ENCODE data around the gene SLC39A9. TPM values are rescaled to one million over a fixed set of nuclear protein-coding genes. Genes with fewer than 3 reads are reported as not detected.

The SLC39A9 gene
- polyA plus RNA-seq, 2 of the 4 experiments (the other 2 are of a cell fraction), result 41.7 to 116 TPM

- TF ChIP-seq BHLHE40 (IDR thresholded peaks at IDR 0.05; ENCODE audit: low read depth, low read length) (no peak), EP300 (IDR thresholded peaks at IDR 0.05) (no peak), HMGXB4 (CRISPR knock-in tag; IDR thresholded peaks at IDR 0.05; ENCODE audit: borderline replicate concordance) (no peak), EHF (CRISPR knock-in tag; IDR thresholded peaks at IDR 0.05) (no peak; the same call in 1 of the 2 replicates), HEYL (CRISPR knock-in tag; IDR thresholded peaks at IDR 0.05) (no peak), JUNB (IDR thresholded peaks at IDR 0.05) (no peak), MAZ (IDR thresholded peaks at IDR 0.05; ENCODE audit: borderline replicate concordance, low read depth, low read length) (no peak), TP53 (CRISPR knock-in tag; IDR thresholded peaks at IDR 0.05) (0 out of 2 replicates have a peak, but pooled peaks have one; percentile 12), FOXS1 (CRISPR knock-in tag; IDR thresholded peaks at IDR 0.05) (no peak), NFE2L2 (conservative IDR thresholded peaks at IDR 0.05; ENCODE audit: low read length) (no peak), KDM1A (IDR thresholded peaks at IDR 0.05; ENCODE audit: low read depth) (no peak), FOSB (CRISPR knock-in tag; IDR thresholded peaks at IDR 0.05) (no peak), POLR2AphosphoS2 (conservative IDR thresholded peaks at IDR 0.05; ENCODE audit: low read length) (no peak), SMC3 (IDR thresholded peaks at IDR 0.05) (no peak), PHF8 (IDR thresholded peaks at IDR 0.05; ENCODE audit: borderline replicate concordance, low read depth) (peak; percentile 95; the same call in 1 of the 2 replicates), FOSL2 (IDR thresholded peaks at IDR 0.05) (no peak), FOSL2 (CRISPR knock-in tag; IDR thresholded peaks at IDR 0.05) (0 out of 2 replicates have a peak, but pooled peaks have one; percentile 17), BCL3 (IDR thresholded peaks at IDR 0.05) (peak; percentile 74), CEBPB (IDR thresholded peaks at IDR 0.05) (no peak), POLR2A (IDR thresholded peaks at IDR 0.05; ENCODE audit: low read length) (peak; percentile 85), MYC (IDR thresholded peaks at IDR 0.05; ENCODE audit: borderline replicate concordance, low read length) (0 out of 2 replicates have a peak, but pooled peaks have one; percentile 19), RAD21 (conservative IDR thresholded peaks at IDR 0.05 in 1 of 2, IDR thresholded peaks at IDR 0.05 in 1 of 2) (no peak), RCOR1 (IDR thresholded peaks at IDR 0.05; ENCODE audit: low read depth, low read length) (no peak), MAX (IDR thresholded peaks at IDR 0.05) (peak; percentile 86), CHD4 (IDR thresholded peaks at IDR 0.05; ENCODE audit: borderline replicate concordance) (no peak), PBX3 (IDR thresholded peaks at IDR 0.05) (0 out of 2 replicates have a peak, but pooled peaks have one; percentile 54), NPAS2 (CRISPR knock-in tag; IDR thresholded peaks at IDR 0.05; ENCODE audit: borderline replicate concordance) (no peak)
Measured at GRCh38 chr14:69398053-69398817, at the start of gene SLC39A9, which contains the start of gene ERH (continued).
